IMR-90 (cell line): ENCODE data around the gene CEP83. TPM values are rescaled to one million over a fixed set of nuclear protein-coding genes. Genes with fewer than 3 reads are reported as not detected.

ENCODE experiments used
- ATAC-seq: fragments of 200-7000 bp; cut with Tn5 transposase; 2 replicates; pipeline ENCODE4 v1.9.1; 2020; ENCODE audit warnings: low read depth, mild to moderate bottlenecking, moderate library complexity
- BruUV-seq: library from RNA; stranded (reverse); fragments of 400-500 nt; replicated peaks from 2 replicates; lab custom pipeline; 2021; lab: Mats Ljungman, UMichigan
- CTCF ChIA-PET: fragments of 300-600 bp; formaldehyde crosslinking; extraction: SDS; loops from one replicate; lab custom pipeline; 2021; ENCODE audit warnings: antibody characterized with exemption; lab: Yijun Ruan, JAX
- POLR2A ChIA-PET: fragments of 300-600 bp; sonication (Branson Sonifier 250); formaldehyde crosslinking; loops from one replicate; lab custom pipeline; 2022; ENCODE audit warnings: antibody characterized with exemption; ENCODE audit not compliant: unreplicated experiment; lab: Charles Lee
- DNase-seq: peaks from one replicate; pipeline ENCODE4 v3.0.0; 2013
- H2AFZ ChIP-seq: replicated peaks from 2 replicates; pipeline ENCODE3; 2013; ENCODE audit warnings: low read length, mild to moderate bottlenecking; ENCODE audit not compliant: poor library complexity
- H2AK5ac ChIP-seq: 2 replicates; pipeline ENCODE4 v1.6.1; 2013; ENCODE audit warnings: low read depth, low read length, inconsistent platforms
- H2AK9ac ChIP-seq: replicated peaks from 2 replicates; pipeline ENCODE3; 2013; ENCODE audit warnings: mild to moderate bottlenecking, low read depth, low read length, moderate library complexity; ENCODE audit not compliant: poor library complexity
- H2BK120ac ChIP-seq: 2 replicates; pipeline ENCODE4 v1.6.1; 2013; ENCODE audit warnings: low read depth, low read length, inconsistent platforms
- H2BK15ac ChIP-seq: 3 replicates; pipeline ENCODE4 v1.6.1; 2013; ENCODE audit warnings: low read depth, low read length, inconsistent platforms
- H2BK20ac ChIP-seq: 2 replicates; pipeline ENCODE4 v1.6.1; 2013; ENCODE audit warnings: low read depth, mild to moderate bottlenecking, inconsistent platforms, low read length, moderate library complexity
- H2BK5ac ChIP-seq: 2 replicates; pipeline ENCODE4 v1.6.1; 2013; ENCODE audit warnings: mild to moderate bottlenecking, low read depth, low read length, inconsistent platforms; ENCODE audit not compliant: poor library complexity, severe bottlenecking
- H3K14ac ChIP-seq: replicated peaks from 2 replicates; pipeline ENCODE4 v1.6.1; 2013; ENCODE audit warnings: low read depth, low read length, inconsistent platforms
- H3K18ac ChIP-seq: 2 replicates; pipeline ENCODE4 v1.6.1; 2013; ENCODE audit warnings: low read depth, low read length, control low read depth
- H3K23ac ChIP-seq: 2 replicates; pipeline ENCODE4 v1.6.1; 2013; ENCODE audit warnings: low read depth, low read length, inconsistent platforms
- H3K27ac ChIP-seq: 2 replicates; pipeline ENCODE4 v1.5.1; 2013; ENCODE audit warnings: mild to moderate bottlenecking, control low read depth, low read length; ENCODE audit not compliant: insufficient read depth
- H3K27me3 ChIP-seq: 2 replicates; pipeline ENCODE4 v1.6.1; 2013; ENCODE audit warnings: low read length; ENCODE audit not compliant: control insufficient read depth, insufficient read depth
- H3K36me3 ChIP-seq: 2 replicates; pipeline ENCODE4 v1.6.1; 2013; ENCODE audit warnings: low read length, mixed read lengths; ENCODE audit not compliant: control insufficient read depth, insufficient read depth
- H3K4ac ChIP-seq: 2 replicates; pipeline ENCODE4 v1.6.1; 2013; ENCODE audit warnings: low read depth, low read length, inconsistent platforms
- H3K4me1 ChIP-seq: 2 replicates; pipeline ENCODE4 v1.6.1; 2013; ENCODE audit warnings: low read length, mixed read lengths; ENCODE audit not compliant: control insufficient read depth, insufficient read depth
- H3K4me2 ChIP-seq: 2 replicates; pipeline ENCODE4 v1.6.1; 2013; ENCODE audit warnings: low read depth, mild to moderate bottlenecking, control low read depth, low read length, moderate library complexity
- H3K4me3 ChIP-seq: 2 replicates; pipeline ENCODE4 v1.5.1; 2013; ENCODE audit warnings: low read depth, mild to moderate bottlenecking, control low read depth, low read length, moderate library complexity; ENCODE audit not compliant: insufficient read depth
- H3K56ac ChIP-seq: 2 replicates; pipeline ENCODE4 v1.6.1; 2013; ENCODE audit warnings: low read length, inconsistent platforms; ENCODE audit not compliant: insufficient read depth; ENCODE audit errors: extremely low read depth
- H3K79me1 ChIP-seq, 2 experiments: 2 replicates each; pipeline ENCODE4 v1.6.1; 2013; ENCODE audit warnings: low read length in 2 of 2, inconsistent platforms in 1 of 2, low read depth in 1 of 2
- H3K9ac ChIP-seq: 2 replicates; pipeline ENCODE4 v1.6.1; 2013; ENCODE audit warnings: low read depth, low read length, control low read depth
- H3K9me1 ChIP-seq: 2 replicates; pipeline ENCODE4 v1.6.1; 2013; ENCODE audit warnings: low read length, inconsistent platforms; ENCODE audit not compliant: insufficient read depth
- H3K9me3 ChIP-seq: 2 replicates; pipeline ENCODE4 v1.6.1; 2013; ENCODE audit warnings: low read length; ENCODE audit not compliant: control insufficient read depth, insufficient read depth
- H4K20me1 ChIP-seq: 2 replicates; pipeline ENCODE4 v1.6.1; 2013; ENCODE audit warnings: low read length, inconsistent platforms; ENCODE audit not compliant: insufficient read depth
- H4K5ac ChIP-seq: 2 replicates; pipeline ENCODE4 v1.6.1; 2013; ENCODE audit warnings: mild to moderate bottlenecking, low read depth, low read length, control low read depth
- H4K8ac ChIP-seq, 2 experiments: 2 replicates each; pipeline ENCODE4 v1.6.1; 2013; ENCODE audit warnings: low read depth in 2 of 2, low read length in 2 of 2, control low read depth in 1 of 2, inconsistent platforms in 1 of 2
- H4K91ac ChIP-seq: 2 replicates; pipeline ENCODE4 v1.6.1; 2013; ENCODE audit warnings: low read depth, low read length, inconsistent platforms; ENCODE audit not compliant: insufficient read depth
- ELK1 ChIP-seq: fragments of 150-350 bp; IDR thresholded peaks from 2 replicates; pipeline ENCODE4 v1.6.1; 2016; ENCODE audit warnings: low read depth, mild to moderate bottlenecking, low read length, moderate library complexity, borderline replicate concordance
- dilution Hi-C: fragments of 300-500 bp; cut with HindIII; formaldehyde crosslinking; loops from one replicate; pipeline ENCODE4 v1.14.3; 2018; ENCODE audit warnings: low sequenced_read_pairs; ENCODE audit not compliant: unreplicated experiment
- in situ Hi-C: fragments of 300-500 bp; cut with MboI; formaldehyde crosslinking; loops from 3 replicates; pipeline ENCODE4 v1.14.3; 2019; ENCODE audit warnings: low sequenced_read_pairs, inconsistent platforms, mixed read lengths
- intact Hi-C: fragments of 100-400 bp; cut with micrococcal nuclease; formaldehyde crosslinking; loops from 2 replicates; pipeline ENCODE4 v1.10.0; 2022
- polyA plus RNA-seq, 3 experiments: library from polyadenylated mRNA; depleted of rRNA; stranded (reverse); fragments of >200 nt; gene quantifications; 2 replicates each; pipeline ENCODE4 v1.2.3, GENCODE V29; 2012; ENCODE audit warnings: low replicate concordance in 1 of 3
- total RNA-seq: library from RNA; depleted of rRNA; stranded (reverse); fragments of >200 nt; gene quantifications from 2 replicates; pipeline ENCODE4 v1.2.3, GENCODE V29; 2012

The CEP83 gene
- total and polyA plus RNA-seq, 2 of the 4 experiments (the other 2 are of a cell fraction): 3.9 to 8.9 TPM

GRCh38 chr12:94429633-94430032, 30.0 kb downstream of the CEP83 start:
- intact Hi-C loops: loop anchor here (5.0 kb wide), 2 partner anchors 103 to 162 kb away; no protein-coding TSS in a partner anchor

More at GRCh38 chr12:94429633-94430032, 30.0 kb downstream of the CEP83 start:
- Histone ChIP-seq H3K4me2 (no peak overlapping the region), H2BK5ac (no peak overlapping the region), H4K8ac (no peak overlapping the region), H4K5ac (no peak overlapping the region), H3K23ac (no peak overlapping the region), H3K36me3 (no peaks in the 10 kb centered on the region), H3K9me1 (0 out of 2 replicates have a peak, but pooled peaks cover 6% of the 10 kb centered on the region), H3K18ac (no peak overlapping the region), H3K56ac (no peak overlapping the region), H3K4me3 (no peak overlapping the region), H3K9me3 (peaks cover 3% of the 10 kb centered on the region), H2AFZ (no peak overlapping the region), H4K91ac (no peak overlapping the region), H2BK20ac (no peak overlapping the region), H3K4ac (no peak overlapping the region), H2BK120ac (no peak overlapping the region), H3K27ac (no peak overlapping the region), H3K27me3 (no peaks in the 10 kb centered on the region), H3K9ac (no peak overlapping the region), H4K20me1 (peaks cover 3% of the 10 kb centered on the region; the same call in 1 of the 2 replicates), H3K14ac (no peak overlapping the region), H2BK15ac (no peak overlapping the region), H2AK9ac (no peak overlapping the region), H3K79me1 (peaks cover 14 to 15% of the 10 kb centered on the region in 2 experiments; a peak in 3 of 4 replicates), H3K4me1 (peaks cover 2% of the 10 kb centered on the region; the same call in 1 of the 2 replicates), H2AK5ac (no peak overlapping the region)
- in situ Hi-C loops: loop anchor here (5.0 kb wide), 1 partner anchor 292 kb away; no protein-coding TSS in a partner anchor
- ATAC-seq (no peak), DNase-seq (no peak)
- dilution Hi-C loops: no loop called here
- ChIA-PET CTCF (interaction anchor here (0.8 to 1.0 kb wide), 2 partner anchors 178 to 283 kb away, joined by 3 to 4 read pairs; no protein-coding TSS in a partner anchor), POLR2A (no interaction called here)
- no TSS peak for BruUV-seq
- TF ChIP-seq ELK1: no peak
